NCI-H82 (cell line): Measurements from ENCODE around the gene ANKFN1.
"Not testable (repeated sequence)": the region's sequence is repeated elsewhere in the genome, so short reads cannot be mapped to it uniquely, and the experiment has no call there.

ENCODE experiments used
- DNase-seq: peaks from one replicate; lab custom pipeline; 2025; lab: John Stamatoyannopoulos, UW

Gene ANKFN1

GRCh38 chr17:56350592-56350991, 197.3 kb downstream of the ANKFN1 start:
- no peak for DNase-seq

GRCh38 chr17:56351675-56352074, 198.4 kb downstream of the ANKFN1 start:
- no peak for DNase-seq

- no peak for DNase-seq
Measured at GRCh38 chr17:56358651-56359050, 205.4 kb downstream of the ANKFN1 start.

GRCh38 chr17:56359518-56359917, 206.2 kb downstream of the ANKFN1 start:
- no peak for DNase-seq

- no peak for DNase-seq
Measured at GRCh38 chr17:56367366-56367765, 214.1 kb downstream of the ANKFN1 start.

GRCh38 chr17:56373981-56374833, 220.9 kb downstream of the ANKFN1 start:
- DNase-seq = no peak

DNA sequence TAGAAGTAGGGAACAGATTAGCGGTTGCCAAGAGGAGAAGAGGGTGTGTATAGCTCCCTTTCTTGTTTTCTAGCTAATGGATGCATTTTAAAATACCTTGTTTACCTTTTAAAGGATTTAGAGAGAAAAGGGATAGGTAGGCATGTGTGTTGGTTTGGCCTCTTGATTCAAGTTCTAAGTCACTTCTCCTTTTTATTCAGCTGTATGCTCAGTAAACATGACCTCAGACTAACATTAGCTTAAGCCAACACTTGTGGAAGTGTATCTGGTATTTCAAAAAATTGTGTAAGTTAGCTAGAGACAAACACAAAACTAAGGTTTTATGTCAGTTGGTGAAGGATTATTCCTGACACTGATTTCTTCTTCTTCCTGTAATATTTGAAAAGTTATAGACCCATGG, 236.1 kb downstream of the ANKFN1 start:
- DNase-seq = no peak

GRCh38 chr17:56392321-56392720, 239.0 kb downstream of the ANKFN1 start:
- DNase-seq = no peak

DNA sequence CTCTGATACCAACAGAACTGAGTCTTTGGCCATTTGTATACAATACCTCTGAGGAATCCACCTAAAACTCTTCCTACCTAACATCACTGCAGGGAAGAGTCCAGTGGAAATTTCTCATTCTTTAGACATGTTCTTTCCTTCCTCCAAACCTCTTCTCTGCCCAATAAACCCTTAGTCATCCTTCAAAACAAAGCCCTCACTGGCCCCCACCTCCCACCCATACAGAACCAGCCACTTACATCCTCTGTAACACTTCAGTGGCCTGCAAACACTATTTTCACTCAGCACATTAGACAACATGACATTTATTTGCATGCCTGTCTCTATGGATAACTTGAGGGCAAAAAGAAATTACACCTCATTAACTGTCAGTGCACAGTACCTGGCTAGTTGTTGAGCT, 239.9 kb downstream of the ANKFN1 start:
- DNase-seq = no peak

DNA sequence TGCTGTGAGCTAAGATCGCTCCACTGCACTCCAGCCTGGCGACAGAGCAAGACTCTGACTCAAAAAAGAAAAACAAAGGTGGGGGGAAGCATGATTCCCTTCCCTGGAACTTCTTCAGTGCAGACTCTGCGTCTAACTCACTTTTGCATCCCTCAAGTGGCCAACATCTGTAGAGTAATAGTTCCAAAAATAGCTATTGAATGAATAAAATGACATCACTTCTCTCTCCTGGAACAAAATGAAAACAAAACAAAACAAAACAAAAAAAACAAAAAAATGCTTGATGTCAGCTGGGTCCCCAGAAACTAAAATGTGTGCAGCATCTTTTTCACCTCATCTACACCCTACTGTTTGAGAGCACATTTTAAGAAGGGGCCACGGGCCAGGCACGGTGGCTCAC, 242.5 kb downstream of the ANKFN1 start:
- DNase-seq = no peak

GRCh38 chr17:56407086-56407485, 253.8 kb downstream of the ANKFN1 start:
- DNase-seq = no peak

- not testable (repeated sequence) for DNase-seq
Measured at GRCh38 chr17:56412356-56412755, 259.1 kb downstream of the ANKFN1 start.

DNA sequence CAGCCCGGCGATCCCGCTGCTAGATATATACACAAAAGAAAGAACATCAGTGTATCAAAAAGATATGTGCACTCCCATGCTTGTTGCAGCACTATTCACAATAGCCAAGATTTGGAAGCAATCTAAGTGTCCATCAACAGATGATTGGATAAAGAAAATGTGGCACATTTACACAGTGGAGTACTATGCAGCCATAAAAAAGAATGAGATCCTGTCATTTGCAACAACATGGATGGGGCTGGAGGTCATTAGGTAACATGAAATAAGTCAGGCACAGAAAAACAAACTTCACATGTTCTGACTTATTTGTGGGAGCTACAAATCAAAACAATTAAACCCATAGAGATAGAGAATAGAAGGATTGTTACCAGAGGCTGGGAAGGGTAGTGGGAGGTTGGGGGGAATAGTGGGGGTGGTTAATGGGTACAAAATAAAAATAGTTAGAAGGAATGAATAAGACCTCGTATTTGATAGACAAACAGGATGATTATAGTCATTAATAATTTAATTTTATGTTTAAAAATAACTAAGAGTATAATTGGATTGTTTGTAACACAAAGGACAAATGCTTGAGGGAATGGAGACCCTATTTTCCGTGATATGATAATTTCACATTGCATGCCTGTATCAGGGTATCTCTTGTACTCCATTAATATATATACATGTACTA, 263.5 kb downstream of the ANKFN1 start:
- no peak for DNase-seq

DNA sequence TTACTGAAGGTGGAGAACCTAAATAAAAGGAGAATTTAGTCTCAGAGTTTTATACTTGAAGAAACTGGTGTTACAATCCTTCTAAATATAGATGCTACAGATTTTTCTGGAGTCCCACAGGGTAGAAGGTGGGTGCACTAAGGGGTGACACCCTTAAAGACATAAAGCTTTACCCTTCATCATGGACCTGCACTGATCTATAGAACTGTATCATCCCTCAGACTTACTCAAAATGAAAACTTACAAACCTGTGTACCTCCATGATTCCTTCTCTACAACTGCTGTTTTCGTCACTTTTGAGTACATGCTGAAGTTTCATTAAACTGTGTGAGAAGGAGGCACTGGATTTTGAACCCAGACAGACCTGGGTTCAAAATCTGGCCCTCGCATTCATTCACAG, 270.7 kb downstream of the ANKFN1 start:
- no peak for DNase-seq

GRCh38 chr17:56424543-56425044, 271.3 kb downstream of the ANKFN1 start:
- DNase-seq = no peak

DNA sequence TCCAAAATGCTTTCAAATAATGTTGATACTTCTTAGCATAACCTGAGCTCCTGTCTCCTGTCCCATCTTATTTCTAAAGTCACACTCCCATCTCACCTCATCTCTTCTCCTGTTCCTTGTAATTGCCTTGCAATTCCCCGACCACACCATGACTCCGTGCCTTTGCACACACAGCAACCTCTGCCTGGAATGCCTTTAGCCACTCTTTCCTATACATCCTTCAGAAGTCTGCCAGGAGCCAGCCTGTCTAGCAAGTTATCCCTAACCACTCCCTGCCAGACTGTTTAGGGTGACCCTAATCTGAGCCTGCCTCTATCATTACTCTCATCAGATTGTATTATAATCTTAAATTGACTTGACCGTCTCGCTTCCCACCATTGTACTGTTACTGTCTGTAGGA, 272.2 kb downstream of the ANKFN1 start:
- DNase-seq = no peak

DNA sequence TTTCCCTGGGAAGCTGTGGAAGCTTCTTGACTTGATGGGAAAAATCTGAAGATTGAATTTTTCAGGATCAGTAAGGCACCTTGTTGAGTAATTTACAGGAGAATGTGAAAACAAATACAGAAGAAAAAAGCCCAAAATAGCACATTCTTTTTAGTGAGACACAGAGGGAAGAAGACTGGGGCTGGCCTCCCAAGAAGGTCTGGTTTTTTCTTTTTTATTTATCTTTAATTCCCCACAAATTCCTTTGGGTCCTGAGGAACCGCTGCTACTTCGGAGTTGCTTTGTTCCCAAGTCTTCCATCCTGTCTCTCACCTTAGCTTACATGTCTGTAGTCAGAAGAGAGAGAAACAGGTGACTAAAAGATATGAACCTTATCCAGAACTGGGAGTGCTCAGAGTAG, 273.6 kb downstream of the ANKFN1 start:
- DNase-seq = no peak

GRCh38 chr17:56431736-56432135, 278.5 kb downstream of the ANKFN1 start:
- no peak for DNase-seq

DNA sequence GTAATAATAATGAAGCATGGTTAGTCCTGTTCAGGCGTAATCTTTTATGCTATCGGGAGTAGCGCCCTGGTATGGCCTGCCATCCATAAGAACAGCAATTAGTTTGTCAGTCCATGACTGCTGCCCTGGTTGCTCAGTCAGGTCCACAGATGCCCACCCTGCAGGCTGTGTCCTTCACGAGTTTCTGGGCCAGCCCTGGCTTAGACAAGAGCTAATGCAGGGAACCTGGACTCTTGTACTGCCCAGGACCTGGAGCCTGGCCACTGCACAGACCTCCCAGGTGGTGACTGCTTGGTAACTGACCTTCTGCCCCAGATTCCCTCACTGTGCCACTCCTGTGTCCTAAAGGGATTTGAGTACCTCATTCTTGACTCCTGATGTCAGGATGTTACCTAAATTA, 279.2 kb downstream of the ANKFN1 start:
- DNase-seq = no peak

DNA sequence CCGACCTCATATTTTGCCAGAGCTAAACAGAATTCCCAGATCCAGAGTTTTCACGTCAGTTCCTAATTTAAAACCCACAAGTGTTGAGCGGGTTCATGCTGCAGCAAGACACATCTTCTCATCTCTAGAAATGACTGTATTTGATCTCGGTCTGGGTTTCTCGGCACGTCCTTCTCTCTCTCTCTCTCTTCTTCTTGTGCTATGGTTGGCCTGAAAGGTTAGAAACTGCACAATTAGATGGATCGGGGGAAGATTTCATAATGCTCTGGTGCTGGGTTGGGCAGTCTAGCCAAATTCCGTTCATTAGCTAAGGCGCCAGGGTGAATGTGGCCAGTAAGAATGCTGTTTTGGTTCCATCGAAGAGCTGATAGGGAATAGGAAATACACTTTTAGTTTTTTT, 281.3 kb downstream of the ANKFN1 start:
- no peak for DNase-seq

GRCh38 chr17:56436142-56436541, 282.9 kb downstream of the ANKFN1 start:
- no peak for DNase-seq

DNA sequence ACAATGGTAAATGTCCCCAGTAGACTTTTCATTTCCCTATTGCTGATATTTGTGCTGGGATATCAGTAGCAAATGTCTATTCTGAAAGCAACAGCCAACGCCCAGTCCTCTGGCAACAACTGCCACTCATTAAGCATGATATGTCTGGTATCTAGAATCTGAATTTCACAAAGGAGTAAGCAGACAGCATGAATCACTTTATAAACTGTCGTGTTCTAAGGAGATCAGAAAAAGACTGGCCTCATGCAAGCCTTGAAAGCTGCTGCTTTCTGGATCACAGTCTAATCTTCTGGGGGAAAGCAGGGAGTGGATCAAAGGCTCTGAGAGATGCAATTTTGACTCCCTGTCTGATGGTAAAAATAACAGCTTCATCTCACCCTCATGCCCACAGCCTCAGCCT, 287.1 kb downstream of the ANKFN1 start:
- no peak for DNase-seq

- peak; percentile 9 for DNase-seq
Measured at GRCh38 chr17:56441308-56441707, 288.0 kb downstream of the ANKFN1 start.
